ENCODE results near the gene SLC17A9. TPM values are rescaled to one million over a fixed set of nuclear protein-coding genes. Genes with fewer than 3 reads are reported as not detected.

The SLC17A9 gene
- total RNA-seq, 1 experiment from 2014 or later, result 37.6 TPM

GRCh38 chr20:62999580-62999979 lies 47.1 kb downstream of the SLC17A9 start:
- H3K4me1 ChIP-seq (ENCODE audit: control insufficient read depth in 1 of 2, insufficient read depth in 2 of 2, low read length in 2 of 2), result no peaks in the 10 kb centered on the region
- H3K79me2 ChIP-seq (ENCODE audit: insufficient read depth, low read length), result no peaks in the 10 kb centered on the region
- ChIA-PET CTCF (no interaction called here), RAD21 (ENCODE audit: low non-redundant PET in 1 of 2, low total read pairs in 2 of 2, uncharacterized antibody in 2 of 2, unreplicated experiment in 2 of 2) (no interaction called here), POLR2A (no interaction called here)
- DNase-seq (ENCODE audit: low read depth, low spot score), result no peak
- H3K27me3 ChIP-seq (ENCODE audit: insufficient read depth, low read length), result no peaks in the 10 kb centered on the region
- BruUV-seq (replicated peaks), result no TSS peak
- H3K27ac ChIP-seq (ENCODE audit: low read depth, low read length), result no peak overlapping the region
- no peak overlapping the region for H3K4me2 ChIP-seq (ENCODE audit: low read length)
- no peaks in the 10 kb centered on the region for H3K9me3 ChIP-seq (ENCODE audit: control insufficient read depth in 1 of 2, insufficient read depth in 1 of 2, low read depth in 1 of 2, low read length in 2 of 2)
- H3K9ac ChIP-seq (ENCODE audit: low read length), result no peak overlapping the region
- H4K20me1 ChIP-seq (ENCODE audit: insufficient read depth), result no peaks in the 10 kb centered on the region
- H3K9me2 ChIP-seq (ENCODE audit: insufficient read depth), result no peaks in the 10 kb centered on the region; the same call in 1 of the 2 replicates
- intact Hi-C loops (cut with micrococcal nuclease), result no loop called here
- ATAC-seq, result no peak
- TF ChIP-seq EGR1 (IDR thresholded peaks at IDR 0.05; ENCODE audit: low read depth), result no peak
- TF ChIP-seq MAX (IDR thresholded peaks at IDR 0.05), result no peak
- no peak for TF ChIP-seq RAD21 (IDR thresholded peaks at IDR 0.05; ENCODE audit: low read depth)
- no peak for TF ChIP-seq ZFX (IDR thresholded peaks at IDR 0.05)
- no peak for TF ChIP-seq SP1 (IDR thresholded peaks at IDR 0.05; ENCODE audit: low read depth)
- no peak for TF ChIP-seq SIN3A (IDR thresholded peaks at IDR 0.05; ENCODE audit: low read depth)
- TF ChIP-seq JUND (IDR thresholded peaks at IDR 0.05), result no peak
- no peak overlapping the region for H3K4me3 ChIP-seq (replicated peaks in 1 of 2; ENCODE audit: low read depth in 1 of 2, low read length in 2 of 2)
- no peaks in the 10 kb centered on the region for H3K36me3 ChIP-seq (ENCODE audit: control insufficient read depth in 1 of 2, insufficient read depth in 2 of 2, low read length in 2 of 2)
- no peak overlapping the region for H2AFZ ChIP-seq (ENCODE audit: low read depth, low read length, poor library complexity, severe bottlenecking)

GRCh38 chr20:63000036-63000435 lies 47.5 kb downstream of the SLC17A9 start:
- TF ChIP-seq ATF3 (IDR thresholded peaks at IDR 0.05) (no peak), ZFX (IDR thresholded peaks at IDR 0.05) (no peak), MAX (IDR thresholded peaks at IDR 0.05) (no peak), SIN3A (IDR thresholded peaks at IDR 0.05; ENCODE audit: low read depth) (no peak), TCF7L2 (IDR thresholded peaks at IDR 0.05; ENCODE audit: borderline replicate concordance, extremely low read depth, insufficient read depth, insufficient read length) (no peak), ZNF274 (IDR thresholded peaks at IDR 0.05; ENCODE audit: low read depth, low read length) (no peak), SRF (IDR thresholded peaks at IDR 0.05; ENCODE audit: low read depth) (no peak), POLR2A (IDR thresholded peaks at IDR 0.05; ENCODE audit: borderline replicate concordance, extremely low read depth, insufficient read depth, insufficient read length) (no peak), CEBPB (IDR thresholded peaks at IDR 0.05; ENCODE audit: low read depth) (no peak), EZH2phosphoT487 (IDR thresholded peaks at IDR 0.05; ENCODE audit: borderline replicate concordance) (no peak), CBX3 (IDR thresholded peaks at IDR 0.05; ENCODE audit: low read depth) (no peak), FOSL1 (IDR thresholded peaks at IDR 0.05; ENCODE audit: low read depth) (no peak), JUND (IDR thresholded peaks at IDR 0.05) (no peak), RAD21 (IDR thresholded peaks at IDR 0.05; ENCODE audit: low read depth) (no peak), ELF1 (IDR thresholded peaks at IDR 0.05; ENCODE audit: borderline replicate concordance, low read depth) (no peak), YY1 (IDR thresholded peaks at IDR 0.05; ENCODE audit: extremely low read depth, insufficient replicate concordance, low read depth, low read length) (no peak), EZH2 (IDR thresholded peaks at IDR 0.05) (no peak), EGR1 (IDR thresholded peaks at IDR 0.05; ENCODE audit: low read depth) (no peak)
- H3K4me3 ChIP-seq (replicated peaks in 1 of 2; ENCODE audit: low read depth in 1 of 2, low read length in 2 of 2), result no peak overlapping the region
- no peaks in the 10 kb centered on the region for H3K79me2 ChIP-seq (ENCODE audit: insufficient read depth, low read length)
- BruUV-seq (replicated peaks), result no TSS peak
- intact Hi-C loops (cut with micrococcal nuclease), result no loop called here
- no peak overlapping the region for H3K4me2 ChIP-seq (ENCODE audit: low read length)
- RAD21 ChIA-PET (ENCODE audit: low non-redundant PET in 1 of 2, low total read pairs in 2 of 2, uncharacterized antibody in 2 of 2, unreplicated experiment in 2 of 2), result no interaction called here
- POLR2A ChIA-PET, result no interaction called here
- ATAC-seq (no peak), DNase-seq (ENCODE audit: low read depth, low spot score) (no peak)
- H2AFZ ChIP-seq (ENCODE audit: low read depth, low read length, poor library complexity, severe bottlenecking), result no peak overlapping the region
- no peaks in the 10 kb centered on the region for H3K9me3 ChIP-seq (ENCODE audit: control insufficient read depth in 1 of 2, insufficient read depth in 1 of 2, low read depth in 1 of 2, low read length in 2 of 2)
- no peak overlapping the region for H3K9ac ChIP-seq (ENCODE audit: low read length)
- H3K27ac ChIP-seq (ENCODE audit: low read depth, low read length), result no peak overlapping the region
- no peaks in the 10 kb centered on the region for H3K36me3 ChIP-seq (ENCODE audit: control insufficient read depth in 1 of 2, insufficient read depth in 2 of 2, low read length in 2 of 2)
- CTCF ChIA-PET, result no interaction called here
- H4K20me1 ChIP-seq (ENCODE audit: insufficient read depth), result no peaks in the 10 kb centered on the region
- no peaks in the 10 kb centered on the region; the same call in 1 of the 2 replicates for H3K9me2 ChIP-seq (ENCODE audit: insufficient read depth)
- no peaks in the 10 kb centered on the region for H3K27me3 ChIP-seq (ENCODE audit: insufficient read depth, low read length)
- H3K4me1 ChIP-seq (ENCODE audit: control insufficient read depth in 1 of 2, insufficient read depth in 2 of 2, low read length in 2 of 2), result no peaks in the 10 kb centered on the region
